Fibroblast of lung (primary cell): ENCODE measurements around the gene VIPR2. TPM values are rescaled to one million over a fixed set of nuclear protein-coding genes. Genes with fewer than 3 reads are reported as not detected.

Experiments
- DNase-seq, 2 donors: peaks; one replicate each; pipeline versions ENCODE4 v3.0.0 to v3.0.0-alpha.2; 2010; ENCODE audit warnings: low read depth in 2 of 2
- H2AFZ ChIP-seq: 2 replicates; pipeline ENCODE4 v1.5.1; 2012; ENCODE audit warnings: low read length, control low read depth, inconsistent platforms
- H3K27ac ChIP-seq: 2 replicates; pipeline ENCODE4 v1.5.1; 2011; ENCODE audit warnings: low read length, control low read depth; ENCODE audit not compliant: insufficient read depth
- H3K27me3 ChIP-seq: 2 replicates; pipeline ENCODE4 v1.5.1; 2011; ENCODE audit warnings: mild to moderate bottlenecking, low read length; ENCODE audit not compliant: control insufficient read depth, insufficient read depth
- H3K36me3 ChIP-seq: 2 replicates; pipeline ENCODE4 v1.5.1; 2011; ENCODE audit warnings: low read length; ENCODE audit not compliant: control insufficient read depth, insufficient read depth
- H3K4me1 ChIP-seq: 2 replicates; pipeline ENCODE4 v1.5.1; 2011; ENCODE audit warnings: low read length; ENCODE audit not compliant: control insufficient read depth, insufficient read depth; ENCODE audit errors: extremely low read depth
- H3K4me2 ChIP-seq: 2 replicates; pipeline ENCODE4 v1.5.1; 2011; ENCODE audit warnings: low read length, control low read depth; ENCODE audit not compliant: insufficient read depth; ENCODE audit errors: extremely low read depth
- H3K4me3 ChIP-seq, 4 experiments: fragments of 200-600 bp in 1 of 4; sonication (generic) in 1 of 4; replicated peaks in 1 of 4; 2 replicates each; pipeline ENCODE4 v1.5.1; 2011 to 2016; ENCODE audit warnings: low read length in 4 of 4, low read depth in 3 of 4, mild to moderate bottlenecking in 3 of 4, control low read depth in 2 of 4, inconsistent platforms in 1 of 4, mixed read lengths in 1 of 4; ENCODE audit not compliant: insufficient read depth in 1 of 4; ENCODE audit errors: control extremely low read depth in 1 of 4
- H3K79me2 ChIP-seq: 2 replicates; pipeline ENCODE4 v1.5.1; 2012; ENCODE audit warnings: mild to moderate bottlenecking, low read length, inconsistent platforms; ENCODE audit not compliant: control insufficient read depth, insufficient read depth
- H3K9ac ChIP-seq: 2 replicates; pipeline ENCODE4 v1.5.1; 2011; ENCODE audit warnings: mild to moderate bottlenecking, low read length, control low read depth; ENCODE audit not compliant: insufficient read depth
- H3K9me3 ChIP-seq: 2 replicates; pipeline ENCODE4 v1.5.1; 2012; ENCODE audit warnings: low read depth, low read length; ENCODE audit not compliant: control insufficient read depth, insufficient read depth
- H4K20me1 ChIP-seq: 2 replicates; pipeline ENCODE4 v1.5.1; 2011; ENCODE audit warnings: low read length; ENCODE audit not compliant: control insufficient read depth, insufficient read depth; ENCODE audit errors: extremely low read depth
- EZH2 ChIP-seq: IDR thresholded peaks from 2 replicates; pipeline ENCODE4 v1.5.1; 2012; ENCODE audit warnings: low read length, control low read depth, mild to moderate bottlenecking; ENCODE audit errors: missing control alignments
- polyA plus RNA-seq, 2 donors: library from polyadenylated mRNA; depleted of rRNA in 1 of 2; stranded (reverse) in 1 of 2; unstranded in 1 of 2; fragments of >200 nt; gene quantifications; 2 replicates each; pipeline ENCODE4 v1.2.1, GENCODE V29; 2011 to 2012; ENCODE audit warnings: missing spikeins in 1 of 2
- total RNA-seq: library from RNA; depleted of rRNA; stranded (reverse); fragments of >200 nt; gene quantifications from 2 replicates; pipeline ENCODE4 v1.2.1, GENCODE V29; 2014
- TF ChIP-seq, protein P1 (sequence below), 2 donors: IDR thresholded peaks in 1 of 2; conservative IDR thresholded peaks in 1 of 2; 1 replicate in 1 of 2; 2 replicates in 1 of 2; pipeline ENCODE4 v1.5.1; 2011 to 2012; ENCODE audit warnings: low read length in 2 of 2, control low read depth in 1 of 2, inconsistent platforms in 1 of 2, low read depth in 1 of 2, mild to moderate bottlenecking in 1 of 2

VIPR2 gene
- total and polyA plus RNA-seq, 2 donors (not counting 1 experiment from before 2014, with no cell fraction given), result not detected

DNA sequence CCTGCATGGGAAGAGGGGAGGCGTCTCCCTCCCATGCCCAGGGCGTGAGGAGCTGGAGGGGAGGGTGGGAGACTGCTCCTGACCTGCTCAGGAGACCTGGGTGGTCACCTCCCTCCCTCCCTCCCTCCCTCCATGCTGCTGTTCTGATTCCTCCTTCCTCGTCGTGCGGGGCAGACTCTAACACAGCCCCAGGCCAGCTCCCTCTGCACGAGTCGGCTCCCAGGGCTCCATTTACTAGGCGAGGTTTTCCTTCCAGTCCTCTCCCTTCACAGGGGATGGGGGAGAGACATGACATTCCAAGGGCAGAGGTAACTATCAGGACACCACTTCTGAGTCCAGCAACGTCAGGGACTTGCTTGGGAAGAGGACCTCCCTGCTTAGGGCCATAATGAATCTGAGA, 23.6 kb downstream of the VIPR2 start:
- Histone ChIP-seq H3K27ac (no peak overlapping the region), H3K27me3 (no peaks in the 10 kb centered on the region), H3K9me3 (no peaks in the 10 kb centered on the region), H3K9ac (no peak overlapping the region), H3K4me1 (no peaks in the 10 kb centered on the region), H4K20me1 (no peaks in the 10 kb centered on the region), H3K4me3 (no peak overlapping the region), H2AFZ (no peak overlapping the region), H3K4me2 (no peak overlapping the region), H3K36me3 (no peaks in the 10 kb centered on the region), H3K79me2 (no peaks in the 10 kb centered on the region)
- TF ChIP-seq EZH2, result no peak
- TF ChIP-seq, protein P1, sequence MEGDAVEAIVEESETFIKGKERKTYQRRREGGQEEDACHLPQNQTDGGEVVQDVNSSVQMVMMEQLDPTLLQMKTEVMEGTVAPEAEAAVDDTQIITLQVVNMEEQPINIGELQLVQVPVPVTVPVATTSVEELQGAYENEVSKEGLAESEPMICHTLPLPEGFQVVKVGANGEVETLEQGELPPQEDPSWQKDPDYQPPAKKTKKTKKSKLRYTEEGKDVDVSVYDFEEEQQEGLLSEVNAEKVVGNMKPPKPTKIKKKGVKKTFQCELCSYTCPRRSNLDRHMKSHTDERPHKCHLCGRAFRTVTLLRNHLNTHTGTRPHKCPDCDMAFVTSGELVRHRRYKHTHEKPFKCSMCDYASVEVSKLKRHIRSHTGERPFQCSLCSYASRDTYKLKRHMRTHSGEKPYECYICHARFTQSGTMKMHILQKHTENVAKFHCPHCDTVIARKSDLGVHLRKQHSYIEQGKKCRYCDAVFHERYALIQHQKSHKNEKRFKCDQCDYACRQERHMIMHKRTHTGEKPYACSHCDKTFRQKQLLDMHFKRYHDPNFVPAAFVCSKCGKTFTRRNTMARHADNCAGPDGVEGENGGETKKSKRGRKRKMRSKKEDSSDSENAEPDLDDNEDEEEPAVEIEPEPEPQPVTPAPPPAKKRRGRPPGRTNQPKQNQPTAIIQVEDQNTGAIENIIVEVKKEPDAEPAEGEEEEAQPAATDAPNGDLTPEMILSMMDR (conservative IDR thresholded peaks at IDR 0.05 in 1 of 2, IDR thresholded peaks at IDR 0.05 in 1 of 2; ENCODE audit: low read depth in 1 of 2, low read length in 2 of 2), result no peak
- no peak for DNase-seq

DNA sequence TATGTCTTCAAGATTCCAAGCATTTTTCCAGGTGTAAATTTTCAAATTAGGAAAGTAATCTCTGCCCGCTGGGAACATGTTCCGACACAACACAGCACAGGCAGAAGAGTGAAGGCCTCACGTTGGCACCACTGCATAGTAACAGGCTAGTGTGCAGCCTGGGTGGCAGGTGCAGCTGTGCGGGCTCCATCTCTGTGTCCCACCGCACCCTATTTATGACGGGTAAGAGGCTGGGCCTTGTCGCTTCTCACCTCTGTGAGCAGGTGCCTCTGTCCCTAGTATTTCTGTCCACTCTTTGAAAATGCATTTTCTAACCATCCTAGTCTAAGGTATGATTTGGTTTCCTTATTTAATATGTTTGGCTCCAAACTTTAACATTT, 24.1 kb downstream of the VIPR2 start:
- no peak overlapping the region for H3K27ac ChIP-seq
- no peaks in the 10 kb centered on the region for H3K4me1 ChIP-seq
- H3K9me3 ChIP-seq, result no peaks in the 10 kb centered on the region
- H2AFZ ChIP-seq, result no peak overlapping the region
- no peaks in the 10 kb centered on the region for H3K79me2 ChIP-seq
- no peak overlapping the region for H3K4me3 ChIP-seq
- H3K27me3 ChIP-seq, result no peaks in the 10 kb centered on the region
- H4K20me1 ChIP-seq, result no peaks in the 10 kb centered on the region
- no peak for DNase-seq
- no peak for TF ChIP-seq EZH2
- TF ChIP-seq, protein P1 (conservative IDR thresholded peaks at IDR 0.05 in 1 of 2, IDR thresholded peaks at IDR 0.05 in 1 of 2; ENCODE audit: low read depth in 1 of 2, low read length in 2 of 2), result no peak
- H3K9ac ChIP-seq, result no peak overlapping the region
- no peak overlapping the region for H3K4me2 ChIP-seq
- H3K36me3 ChIP-seq, result no peaks in the 10 kb centered on the region

DNA sequence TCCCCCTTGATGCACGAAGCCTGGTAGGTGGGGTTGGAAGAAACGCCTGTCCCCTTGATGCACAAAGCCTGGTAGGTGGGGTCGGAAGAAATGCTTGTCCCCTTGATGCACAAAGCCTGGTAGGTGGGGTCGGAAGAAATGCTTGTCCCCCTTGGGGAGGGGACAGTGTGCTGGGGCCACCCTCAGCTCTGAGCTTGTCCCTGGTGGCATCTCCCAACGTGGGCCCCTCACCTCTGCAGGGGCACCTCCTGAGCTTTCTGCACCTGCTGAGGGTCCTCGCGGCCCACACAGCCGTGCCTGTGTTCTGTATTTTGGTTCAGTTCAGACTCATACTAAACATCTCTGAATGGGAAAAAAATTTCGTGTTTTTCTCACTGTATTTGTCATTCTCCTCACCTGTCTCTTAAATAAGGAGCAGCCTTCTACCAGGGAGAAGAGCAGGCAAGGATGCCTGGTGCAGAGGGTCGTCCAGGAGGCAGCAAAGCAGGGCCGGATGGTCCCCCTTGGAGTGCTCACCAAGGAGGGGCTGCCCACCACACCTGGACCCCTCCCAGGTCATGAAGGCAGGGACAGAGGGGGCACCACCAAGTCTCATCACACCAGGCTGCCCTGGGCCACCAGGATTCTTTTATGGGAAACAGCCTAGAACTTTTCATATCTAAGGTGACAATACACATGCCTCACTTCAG, 24.7 kb downstream of the VIPR2 start:
- TF ChIP-seq EZH2, result no peak
- TF ChIP-seq, protein P1 (conservative IDR thresholded peaks at IDR 0.05 in 1 of 2, IDR thresholded peaks at IDR 0.05 in 1 of 2; ENCODE audit: low read depth in 1 of 2, low read length in 2 of 2), result no peak
- Histone ChIP-seq H3K27ac (no peak overlapping the region), H3K79me2 (no peaks in the 10 kb centered on the region), H3K27me3 (no peaks in the 10 kb centered on the region), H4K20me1 (no peaks in the 10 kb centered on the region), H3K4me2 (no peak overlapping the region), H3K4me1 (no peaks in the 10 kb centered on the region), H3K9ac (no peak overlapping the region), H3K36me3 (no peaks in the 10 kb centered on the region), H3K4me3 (no peak overlapping the region), H3K9me3 (no peaks in the 10 kb centered on the region), H2AFZ (no peak overlapping the region)
- no peak for DNase-seq
